NB4 (cell line): ENCODE results near the gene PLS3.

Source experiments
- DNase-seq: peaks from one replicate; pipeline ENCODE4 v3.0.0; 2010; ENCODE audit warnings: low read depth
- H3K4me3 ChIP-seq: one replicate; pipeline ENCODE4 v1.5.1; 2011; ENCODE audit warnings: mild to moderate bottlenecking, low read depth, low read length, moderate library complexity
- MAX ChIP-seq: IDR thresholded peaks from 2 replicates; pipeline ENCODE4 v1.6.1; 2011; ENCODE audit warnings: low read depth, low read length
- MYC ChIP-seq: IDR thresholded peaks from 2 replicates; pipeline ENCODE4 v1.6.1; 2011; ENCODE audit warnings: low read depth, low read length
- POLR2A ChIP-seq: IDR thresholded peaks from 2 replicates; pipeline ENCODE4 v1.6.1; 2011; ENCODE audit warnings: mild to moderate bottlenecking; ENCODE audit not compliant: insufficient read length; ENCODE audit errors: extremely low read depth
- TF ChIP-seq, protein P1 (sequence below): IDR thresholded peaks from one replicate; pipeline ENCODE4 v1.5.1; 2012; ENCODE audit warnings: low read depth, low read length

Gene PLS3

GRCh38 chrX:115650916-115651315, 89.9 kb downstream of the PLS3 start:
- no peak overlapping the region for H3K4me3 ChIP-seq
- no peak for TF ChIP-seq MAX
- TF ChIP-seq, protein P1, sequence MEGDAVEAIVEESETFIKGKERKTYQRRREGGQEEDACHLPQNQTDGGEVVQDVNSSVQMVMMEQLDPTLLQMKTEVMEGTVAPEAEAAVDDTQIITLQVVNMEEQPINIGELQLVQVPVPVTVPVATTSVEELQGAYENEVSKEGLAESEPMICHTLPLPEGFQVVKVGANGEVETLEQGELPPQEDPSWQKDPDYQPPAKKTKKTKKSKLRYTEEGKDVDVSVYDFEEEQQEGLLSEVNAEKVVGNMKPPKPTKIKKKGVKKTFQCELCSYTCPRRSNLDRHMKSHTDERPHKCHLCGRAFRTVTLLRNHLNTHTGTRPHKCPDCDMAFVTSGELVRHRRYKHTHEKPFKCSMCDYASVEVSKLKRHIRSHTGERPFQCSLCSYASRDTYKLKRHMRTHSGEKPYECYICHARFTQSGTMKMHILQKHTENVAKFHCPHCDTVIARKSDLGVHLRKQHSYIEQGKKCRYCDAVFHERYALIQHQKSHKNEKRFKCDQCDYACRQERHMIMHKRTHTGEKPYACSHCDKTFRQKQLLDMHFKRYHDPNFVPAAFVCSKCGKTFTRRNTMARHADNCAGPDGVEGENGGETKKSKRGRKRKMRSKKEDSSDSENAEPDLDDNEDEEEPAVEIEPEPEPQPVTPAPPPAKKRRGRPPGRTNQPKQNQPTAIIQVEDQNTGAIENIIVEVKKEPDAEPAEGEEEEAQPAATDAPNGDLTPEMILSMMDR: peak; percentile 49
- peak; percentile 38 for DNase-seq

DNA sequence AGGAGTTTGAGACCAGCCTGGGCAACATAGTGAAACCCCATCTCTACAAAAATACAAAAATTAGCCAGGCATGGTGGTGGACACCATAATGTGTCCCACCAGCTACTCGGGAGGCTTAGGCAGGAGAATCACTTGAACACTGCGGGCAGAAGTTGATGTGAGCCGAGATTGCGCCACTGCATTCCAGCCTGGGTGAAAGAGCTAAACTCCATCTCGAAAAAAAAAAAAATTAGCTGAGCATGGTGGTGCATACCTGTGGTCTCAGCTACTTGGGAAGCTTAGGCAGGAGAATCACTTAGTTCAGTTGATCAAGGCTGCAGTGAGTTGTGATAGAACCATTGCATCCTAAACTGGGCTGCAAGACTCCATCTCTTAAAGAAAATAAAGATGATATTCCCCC, 91.2 kb downstream of the PLS3 start:
- H3K4me3 ChIP-seq: no peak overlapping the region
- no peak for TF ChIP-seq MYC
- TF ChIP-seq POLR2A: no peak
- TF ChIP-seq, protein P1: no peak
- TF ChIP-seq MAX: no peak
- no peak for DNase-seq

- DNase-seq: no peak
- H3K4me3 ChIP-seq: no peak overlapping the region
- TF ChIP-seq MYC (no peak), POLR2A (no peak), MAX (no peak)
- TF ChIP-seq, protein P1: no peak
Measured at GRCh38 chrX:115665122-115665521, 104.1 kb downstream of the PLS3 start.

GRCh38 chrX:115679460-115679859, 118.5 kb downstream of the PLS3 start:
- no peak overlapping the region for H3K4me3 ChIP-seq
- DNase-seq: peak; percentile 11
- no peak for TF ChIP-seq MYC
- TF ChIP-seq, protein P1: no peak
- TF ChIP-seq POLR2A: no peak
- TF ChIP-seq MAX: no peak

- DNase-seq: no peak
- TF ChIP-seq, protein P1: no peak
- no peak for TF ChIP-seq MYC
- no peak overlapping the region for H3K4me3 ChIP-seq
Measured at GRCh38 chrX:115687595-115687994, 126.6 kb downstream of the PLS3 start.

GRCh38 chrX:115689931-115690330, 129.0 kb downstream of the PLS3 start:
- TF ChIP-seq POLR2A (no peak), MYC (no peak), MAX (no peak)
- TF ChIP-seq, protein P1: no peak
- H3K4me3 ChIP-seq: no peak overlapping the region
- DNase-seq: no peak
